NCI-H2029 treated with DMSO at 0.1 percent for 48 hours (cell line): ENCODE results near the gene TAS1R1.
"Not testable (repeated sequence)": the region's sequence is repeated elsewhere in the genome, so short reads cannot be mapped to it uniquely, and the experiment has no call there.

Experiments used
- DNase-seq: peaks from one replicate; lab custom pipeline; 2025; lab: John Stamatoyannopoulos, UW

The TAS1R1 gene

DNA sequence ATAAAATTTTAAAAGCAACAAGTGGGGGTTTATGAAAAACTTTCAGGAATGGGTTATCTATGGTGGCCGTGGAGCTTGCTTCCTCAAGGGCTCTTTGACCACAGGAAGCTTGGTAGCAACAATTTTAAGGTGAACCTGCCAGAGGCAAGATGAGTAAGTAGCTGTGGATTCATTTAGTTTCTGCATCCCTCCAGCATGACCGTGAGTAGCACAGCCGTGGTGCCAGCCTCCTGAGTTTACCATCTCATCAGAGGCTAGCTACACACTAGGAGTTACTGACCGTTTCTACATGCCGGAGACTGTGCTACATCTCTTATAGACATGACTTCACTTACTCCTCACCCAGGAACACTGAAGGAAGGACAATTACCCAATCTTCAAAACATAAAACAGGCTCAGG, 33.6 kb upstream of the TAS1R1 start:
- DNase-seq: no peak

DNA sequence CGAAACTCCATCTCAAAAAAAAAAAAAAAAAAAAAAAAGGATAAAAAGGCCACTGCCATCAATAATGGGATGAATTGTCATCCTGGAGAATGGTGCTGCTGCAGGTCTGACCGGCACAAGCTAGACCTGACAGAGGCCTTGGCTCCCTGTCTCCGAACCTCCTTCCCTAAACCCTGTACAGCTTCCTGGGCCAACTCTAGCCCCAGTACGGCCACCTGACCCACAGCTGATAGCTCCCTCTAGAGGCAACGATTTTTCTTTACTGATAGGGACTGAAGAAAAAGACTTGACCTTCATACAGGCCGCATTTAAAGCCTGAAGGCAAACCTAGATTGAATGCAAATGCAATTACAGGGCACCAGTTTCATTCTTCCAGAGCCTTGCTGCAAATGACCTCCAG, 31.5 kb upstream of the TAS1R1 start:
- no peak for DNase-seq

DNA sequence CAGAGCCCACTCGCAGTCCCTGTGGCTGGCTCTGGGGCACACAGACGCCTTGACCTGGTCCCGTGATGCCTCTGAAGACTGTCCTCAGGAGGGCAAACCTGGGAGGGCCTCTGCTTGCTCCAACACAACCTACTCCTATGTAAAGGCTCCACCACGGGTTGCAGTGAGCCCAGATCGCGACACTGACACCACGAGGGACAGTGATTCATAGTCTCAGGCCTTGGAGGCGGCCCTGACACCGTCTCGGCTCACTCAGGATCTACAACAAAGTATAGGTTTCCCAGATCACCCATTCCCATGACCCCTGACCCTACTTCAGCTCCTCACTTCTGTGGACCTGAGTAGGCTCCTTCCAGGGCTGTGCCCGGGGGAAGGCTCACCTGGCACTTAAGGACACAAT, 28.8 kb upstream of the TAS1R1 start:
- no peak for DNase-seq

DNA sequence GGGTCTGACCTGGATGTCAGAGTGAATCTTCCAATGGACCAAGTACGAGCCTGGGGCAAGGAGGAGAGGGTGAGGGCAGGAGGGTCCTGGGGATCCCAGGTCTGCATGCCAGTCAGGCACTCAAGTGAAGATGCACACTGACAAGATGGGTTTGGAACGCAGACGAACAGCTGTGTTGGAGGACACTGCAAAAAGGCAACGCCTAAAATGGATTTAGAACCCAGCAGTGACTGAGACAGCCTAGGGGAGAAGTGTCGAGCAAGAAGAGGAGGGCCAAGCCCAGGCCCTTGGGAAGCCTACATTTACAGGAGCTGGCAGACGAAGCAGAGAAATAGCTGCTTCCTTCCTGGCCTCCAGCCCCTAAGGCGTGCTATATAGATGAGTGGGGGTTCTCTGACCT, 26.6 kb upstream of the TAS1R1 start:
- DNase-seq: no peak

DNA sequence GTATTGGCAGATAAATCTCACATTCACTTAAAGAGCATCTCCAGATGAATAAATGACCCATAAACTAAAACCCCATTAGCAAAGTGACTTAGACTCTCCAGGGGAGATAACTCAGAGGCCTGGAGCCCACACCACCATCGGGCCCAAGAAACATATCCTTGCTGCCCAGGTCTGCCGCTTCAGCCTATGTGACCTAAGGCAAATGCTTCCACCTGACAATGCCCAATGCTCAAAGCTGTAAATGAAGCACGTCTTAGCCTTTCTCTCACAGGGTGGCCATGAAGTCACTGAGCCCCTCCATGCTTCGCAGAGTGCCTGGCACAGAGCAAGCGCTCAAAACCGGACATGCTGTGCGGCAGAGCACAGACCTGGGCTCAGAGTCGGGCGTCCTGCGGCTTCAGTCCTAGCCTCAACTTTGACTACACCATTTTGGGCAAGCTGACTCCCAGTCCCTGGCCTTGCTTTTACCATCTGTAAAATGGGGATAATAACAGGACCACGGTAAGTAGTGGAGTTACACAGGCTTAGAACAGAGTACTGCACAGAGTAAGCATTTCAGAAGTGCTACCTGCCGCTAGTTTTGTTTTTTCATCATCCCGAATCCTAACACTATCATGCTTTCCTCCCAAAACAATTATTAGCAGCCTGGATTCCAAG, 24.5 kb upstream of the TAS1R1 start:
- DNase-seq: no peak

DNA sequence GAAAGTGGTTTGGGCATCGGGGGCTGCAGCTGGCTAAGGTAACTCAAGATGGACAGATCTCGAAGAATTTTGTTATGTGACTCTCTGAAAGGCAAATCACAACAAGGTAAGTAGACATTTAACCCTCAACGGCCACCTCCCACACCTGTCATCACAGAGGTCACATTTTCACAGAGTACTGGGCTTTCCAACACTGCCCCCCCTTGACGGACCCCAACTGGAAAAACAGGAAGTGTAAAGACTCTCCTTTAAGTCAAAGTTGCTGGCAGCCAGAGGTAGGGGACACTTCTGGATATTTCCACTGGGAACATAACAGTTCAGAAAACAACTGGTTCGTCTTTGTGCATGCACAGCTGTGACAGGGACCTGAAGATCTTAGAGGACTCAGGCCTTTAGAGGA, 23.1 kb upstream of the TAS1R1 start:
- DNase-seq: no peak

DNA sequence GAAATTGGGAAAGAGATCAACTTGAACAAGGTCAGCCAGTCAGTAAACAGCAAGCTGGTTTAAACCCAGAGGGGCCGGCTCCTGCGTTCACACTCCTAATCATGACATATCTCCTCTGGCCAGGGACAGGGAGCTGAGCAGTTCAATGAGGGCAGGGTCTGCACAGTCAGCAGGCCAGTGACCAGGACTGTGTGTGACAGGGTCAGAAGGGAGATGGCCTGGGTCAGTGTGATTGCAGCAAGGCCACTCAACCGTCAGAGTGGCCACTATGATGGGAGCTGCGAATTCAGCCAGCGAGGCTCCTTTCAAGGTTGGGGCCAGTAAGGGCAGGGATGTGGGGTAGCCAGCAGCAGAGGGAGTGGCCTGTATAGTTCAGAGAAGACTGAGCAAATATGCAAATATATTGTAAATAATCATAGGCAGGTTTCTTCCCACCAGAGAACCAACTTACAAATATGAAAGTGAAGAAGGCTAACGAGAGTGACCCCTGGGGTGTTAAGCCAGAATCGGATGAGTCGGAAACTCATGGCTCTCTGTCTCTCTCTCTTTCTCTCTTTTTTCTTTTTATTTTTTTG, 20.8 kb upstream of the TAS1R1 start:
- no peak for DNase-seq

DNA sequence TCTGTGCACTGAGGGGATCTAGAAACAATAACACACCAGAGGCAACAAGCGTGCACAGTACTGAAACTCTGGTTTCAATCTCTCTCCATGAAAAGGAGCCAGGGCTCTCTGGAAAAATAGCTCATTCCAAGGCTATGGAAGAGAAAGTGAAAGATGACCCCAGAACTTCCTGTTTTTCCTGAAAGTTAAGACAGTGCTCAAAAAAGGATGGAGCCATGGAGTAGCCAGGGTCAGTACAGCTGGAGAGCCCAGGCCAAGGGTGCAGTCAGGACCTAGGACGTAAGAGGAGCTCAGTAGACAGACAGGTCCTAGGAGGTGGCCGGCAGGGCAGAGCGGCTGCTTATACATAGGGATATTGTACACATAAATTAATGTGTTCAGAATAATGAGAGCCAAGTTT, 19.9 kb upstream of the TAS1R1 start:
- DNase-seq: no peak

DNA sequence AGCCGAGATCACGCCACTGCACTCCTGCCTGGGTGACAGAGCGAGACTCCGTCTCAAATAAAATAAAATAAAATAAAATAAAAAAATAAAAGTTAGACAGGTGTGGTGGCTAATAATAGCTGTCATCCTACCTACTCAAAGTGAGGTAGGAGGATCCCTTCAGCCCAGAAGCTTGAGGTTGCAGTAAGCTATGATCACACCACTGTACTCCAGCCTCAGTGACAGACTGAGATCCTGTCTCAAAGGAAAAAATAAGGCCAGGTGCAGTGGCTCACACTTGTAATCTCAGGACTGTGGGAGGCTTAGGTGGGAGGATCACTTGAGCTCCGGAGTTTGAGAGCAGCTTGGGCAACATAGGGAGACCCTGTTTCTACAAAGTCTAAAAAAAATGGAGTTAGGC, 18.8 kb upstream of the TAS1R1 start:
- no peak for DNase-seq

DNA sequence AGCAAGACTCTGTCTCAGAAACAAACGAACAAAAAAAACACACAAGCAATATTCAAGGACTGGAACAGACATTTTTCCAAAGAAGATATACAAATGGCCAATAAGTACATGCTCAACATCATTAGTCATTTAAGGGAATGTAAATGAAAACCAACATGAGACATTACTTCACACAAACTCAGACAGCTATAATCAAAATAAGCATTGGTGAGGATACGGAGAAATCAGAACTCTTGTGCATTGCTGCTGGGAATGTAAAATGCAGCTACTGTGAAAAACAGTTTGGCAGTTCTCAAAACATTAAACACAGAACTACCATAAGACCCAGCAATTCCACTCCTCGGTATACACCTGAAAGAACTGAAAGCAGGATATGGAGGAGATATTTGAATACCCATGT, 16.2 kb upstream of the TAS1R1 start:
- no peak for DNase-seq

DNA sequence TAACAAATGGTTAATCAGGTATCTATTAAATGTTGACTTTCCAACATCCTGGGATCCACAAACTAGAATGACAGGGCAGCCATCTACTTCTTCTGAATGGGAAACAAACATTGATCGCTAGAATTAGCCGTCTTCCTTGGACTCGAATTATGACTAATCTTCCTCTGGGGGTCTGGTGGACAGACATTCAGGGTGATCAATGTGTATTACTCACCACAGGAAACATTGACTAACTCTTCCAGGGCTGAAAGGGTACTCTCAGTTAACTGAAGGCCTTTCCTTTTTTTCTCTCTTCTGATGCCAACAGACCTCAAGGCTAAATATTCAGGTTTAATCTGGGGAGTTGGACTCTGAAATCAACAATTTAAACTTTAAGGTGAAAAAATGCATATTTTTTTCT, 10.3 kb upstream of the TAS1R1 start:
- no peak for DNase-seq

DNA sequence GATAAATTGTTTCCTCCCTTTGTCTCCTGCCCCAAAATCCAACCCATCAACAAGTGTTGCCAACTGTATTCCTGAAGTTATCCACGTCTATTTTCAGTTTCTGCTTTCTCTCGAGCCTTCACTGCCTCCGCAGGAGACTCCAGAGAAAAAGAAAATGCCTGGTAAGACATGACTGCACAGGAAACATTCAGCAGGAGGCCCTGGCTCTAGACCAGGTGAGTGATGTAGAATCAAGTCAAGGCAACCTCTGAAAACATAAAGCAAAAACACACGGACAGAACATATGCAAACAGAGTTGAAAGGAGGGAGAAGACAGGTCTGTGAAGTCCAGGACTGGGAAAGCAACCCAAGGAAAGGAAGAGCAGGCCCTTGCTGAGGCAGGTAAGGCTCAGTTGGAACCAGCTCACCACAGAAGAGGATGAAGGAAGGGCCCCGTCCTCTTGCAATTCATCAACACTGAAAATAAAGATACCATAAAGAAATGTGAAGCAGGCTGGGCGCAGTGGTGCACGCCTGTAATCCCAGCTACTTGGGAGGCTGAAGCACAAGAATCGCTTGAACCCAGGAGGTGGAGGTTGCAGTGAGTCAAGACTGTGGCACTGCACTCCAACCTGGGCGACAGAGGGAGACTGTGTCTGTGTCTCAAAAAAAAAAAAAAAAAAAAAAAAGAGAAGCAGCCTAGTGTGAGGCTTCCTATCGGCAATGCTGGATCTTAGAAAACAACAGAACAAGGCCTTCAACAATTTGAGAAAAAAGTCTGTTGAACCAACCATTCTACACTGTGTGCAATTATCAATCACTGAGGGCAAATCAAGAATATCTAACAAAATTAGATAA, 9.6 kb upstream of the TAS1R1 start:
- DNase-seq: no peak

DNA sequence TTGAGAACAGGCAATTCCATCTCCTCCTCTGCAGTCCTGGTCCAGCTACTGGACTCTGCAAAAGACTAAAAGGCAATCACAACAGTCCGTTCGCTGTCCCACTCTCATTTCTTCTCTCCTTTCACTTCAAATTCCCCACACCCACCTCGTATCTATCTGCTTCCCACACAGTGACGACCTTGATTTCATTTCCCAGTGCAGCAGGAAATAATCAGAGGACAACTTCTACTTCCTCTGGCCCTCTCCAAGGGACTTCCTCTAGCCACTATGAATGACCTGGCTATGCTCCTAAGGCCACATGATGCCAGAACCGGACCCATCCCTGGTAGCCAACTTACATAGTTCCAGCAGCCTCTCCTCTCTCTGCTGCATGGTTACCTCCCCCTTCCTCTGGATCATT, 8.8 kb upstream of the TAS1R1 start:
- no peak for DNase-seq

DNA sequence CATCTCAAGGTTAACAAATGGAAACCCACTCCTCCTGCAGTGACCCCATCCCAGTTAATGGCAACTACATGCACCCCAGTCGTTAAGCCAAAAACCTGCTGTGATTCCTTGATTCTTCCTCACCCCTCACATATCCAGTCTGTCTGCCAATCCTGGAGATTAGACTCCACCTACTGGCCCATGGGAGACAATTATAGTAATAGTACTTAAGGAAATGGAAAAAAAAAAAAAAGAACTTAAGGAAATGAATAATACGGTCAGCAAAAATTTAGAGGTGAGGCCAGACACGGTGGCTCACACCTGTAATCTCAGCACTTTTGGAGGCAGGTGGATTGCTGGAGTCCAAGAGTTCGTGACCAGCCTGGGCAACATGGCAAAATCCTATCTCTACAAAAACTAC, 7.8 kb upstream of the TAS1R1 start:
- DNase-seq: no peak

DNA sequence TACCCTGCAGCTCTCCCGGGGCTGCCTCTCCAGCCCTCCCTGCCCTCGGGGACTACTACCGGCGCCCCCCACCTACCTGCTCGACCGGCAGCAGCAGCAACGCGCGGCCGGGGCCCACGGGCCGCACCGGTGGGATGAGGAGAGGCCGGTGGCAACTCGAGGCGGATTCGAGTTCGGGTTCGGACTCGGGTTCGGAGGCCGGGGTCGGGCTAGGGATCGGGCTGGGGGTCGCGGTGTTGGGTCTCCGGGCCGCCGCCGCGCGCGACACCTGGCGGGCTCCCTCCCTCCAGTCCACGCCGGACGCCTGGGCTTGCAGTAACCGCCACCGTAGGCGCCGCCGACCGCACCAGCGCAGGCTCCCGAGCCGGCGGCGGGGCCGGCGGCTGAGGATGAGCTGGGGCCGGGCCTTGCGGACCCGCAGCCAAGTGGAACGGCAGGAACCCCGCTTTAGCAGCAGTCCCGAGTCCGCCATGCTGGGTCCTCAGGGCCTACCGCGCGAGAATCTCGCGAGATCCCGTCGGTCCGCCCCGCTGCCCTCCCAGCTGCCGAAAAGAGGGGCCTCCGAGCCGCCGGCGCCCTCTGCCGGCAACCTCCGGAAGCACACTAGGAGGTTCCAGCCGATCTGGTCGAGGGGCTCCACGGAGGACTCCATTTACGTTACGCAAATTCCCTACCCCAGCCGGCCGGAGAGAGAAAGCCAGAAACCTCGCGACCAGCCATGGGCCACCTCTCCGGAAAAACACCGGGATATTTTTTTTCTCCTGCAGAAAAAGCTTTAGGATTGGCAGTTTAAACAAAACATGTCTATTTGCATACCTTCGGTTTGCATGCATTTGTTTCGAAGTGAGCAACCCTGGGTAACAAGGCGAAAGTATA, 838 bp upstream of the TAS1R1 start, which contains the start of gene NOL9:
Gene NOL9, minus strand, starts transcription at position 483 of the 876 bp plus-strand sequence. Its CDS starts 11 bp downstream, at position 472.
- DNase-seq: peak; percentile 43

DNA sequence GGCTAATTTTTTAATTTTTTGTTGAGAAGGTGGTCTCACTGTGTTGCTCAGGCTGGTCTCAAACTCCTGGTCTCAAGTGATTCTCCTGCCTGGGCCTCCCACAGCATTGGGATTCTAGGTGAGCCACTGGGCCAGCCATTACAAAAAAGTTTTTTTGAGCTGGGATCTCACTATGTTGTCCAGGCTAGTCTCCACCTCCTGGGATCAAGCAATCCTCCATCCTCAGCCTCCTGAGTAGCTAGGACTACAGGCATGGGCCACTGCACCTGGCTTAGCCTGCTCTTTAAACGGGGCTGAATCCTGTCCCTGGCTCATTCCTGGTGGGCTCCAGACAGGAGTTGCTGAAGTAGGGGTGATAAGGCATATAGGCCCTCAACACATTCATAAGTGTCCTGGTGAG, 2.5 kb downstream of the TAS1R1 start:
- no peak for DNase-seq

DNA sequence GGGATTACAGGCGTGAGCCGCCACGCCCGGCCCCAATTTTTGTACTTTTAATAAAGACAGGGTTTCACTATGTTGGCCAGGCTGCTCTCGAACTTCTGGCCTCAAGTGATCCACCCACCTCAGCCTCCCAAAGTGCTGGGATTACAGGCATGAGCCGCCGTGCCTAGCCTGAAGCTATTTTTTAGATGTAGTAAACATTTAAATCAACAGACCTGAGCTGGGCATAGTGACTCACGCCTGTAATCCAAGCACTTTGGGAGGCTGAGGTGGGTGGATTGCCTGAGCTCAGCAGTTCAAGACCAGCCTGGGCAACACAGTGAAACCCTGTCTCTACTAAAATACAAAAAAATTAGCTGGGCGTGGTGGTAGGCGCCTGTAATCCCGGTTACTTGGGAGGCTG, 4.1 kb downstream of the TAS1R1 start:
- DNase-seq: not testable (repeated sequence)

DNA sequence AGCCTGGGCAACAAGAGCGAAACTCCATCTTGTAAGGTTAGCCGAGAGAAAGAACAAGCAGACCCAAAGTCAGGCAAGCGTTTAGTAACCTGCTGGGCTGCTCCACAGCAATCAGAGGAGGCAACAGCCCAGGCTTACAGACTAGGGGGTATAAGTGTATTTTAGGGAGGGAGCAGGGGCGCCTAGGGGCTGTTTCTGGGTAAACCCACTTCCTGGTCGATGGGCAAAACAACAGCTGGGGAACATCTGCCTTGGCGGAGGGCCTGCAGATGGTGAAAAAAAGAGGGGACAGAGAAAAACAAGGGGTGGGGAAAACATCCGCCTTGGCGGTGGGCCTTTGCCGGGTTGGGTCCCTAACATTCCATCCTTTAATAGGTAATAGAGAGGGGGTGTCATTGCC, 5.2 kb downstream of the TAS1R1 start:
- no peak for DNase-seq

DNA sequence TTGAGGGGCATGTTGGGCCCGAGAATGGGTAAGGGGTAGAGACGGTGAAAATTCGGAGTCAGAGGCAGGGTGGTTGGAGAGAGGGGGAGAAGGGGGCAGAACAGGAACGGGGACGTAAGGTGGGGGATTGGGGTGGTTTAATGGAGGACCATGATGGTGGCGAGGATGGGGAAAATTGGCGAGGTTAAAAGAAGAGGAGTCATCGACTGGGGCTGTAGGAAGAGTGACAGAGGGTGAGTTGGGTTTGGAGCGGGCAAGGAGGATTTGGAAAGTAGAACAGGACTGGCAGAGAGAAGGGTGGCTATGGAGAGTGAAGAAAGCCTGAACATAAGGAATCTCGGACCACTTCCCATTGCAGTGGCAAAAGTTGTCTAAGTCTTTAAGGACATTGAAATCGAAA, 13.9 kb downstream of the TAS1R1 start:
- DNase-seq: no peak

DNA sequence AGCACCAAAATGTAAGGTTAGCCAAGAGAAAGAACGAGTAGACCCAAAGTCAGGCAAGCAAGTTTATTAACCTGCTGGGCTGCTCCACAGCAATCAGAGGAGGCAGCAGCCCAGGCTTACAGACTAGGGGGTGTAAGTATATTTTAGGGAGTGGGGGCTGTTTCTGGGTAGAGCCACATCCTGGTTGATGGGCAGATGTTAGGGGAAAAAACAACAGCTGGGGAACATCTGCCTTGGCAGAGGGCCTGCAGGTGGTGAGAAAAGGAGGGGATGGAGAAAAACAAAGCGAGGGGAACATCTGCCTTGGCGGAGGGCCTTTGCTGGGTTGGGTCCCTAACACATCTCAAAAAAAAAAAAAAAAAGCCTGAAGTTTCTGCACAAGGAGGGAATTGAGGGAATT, 15.0 kb downstream of the TAS1R1 start:
- no peak for DNase-seq

DNA sequence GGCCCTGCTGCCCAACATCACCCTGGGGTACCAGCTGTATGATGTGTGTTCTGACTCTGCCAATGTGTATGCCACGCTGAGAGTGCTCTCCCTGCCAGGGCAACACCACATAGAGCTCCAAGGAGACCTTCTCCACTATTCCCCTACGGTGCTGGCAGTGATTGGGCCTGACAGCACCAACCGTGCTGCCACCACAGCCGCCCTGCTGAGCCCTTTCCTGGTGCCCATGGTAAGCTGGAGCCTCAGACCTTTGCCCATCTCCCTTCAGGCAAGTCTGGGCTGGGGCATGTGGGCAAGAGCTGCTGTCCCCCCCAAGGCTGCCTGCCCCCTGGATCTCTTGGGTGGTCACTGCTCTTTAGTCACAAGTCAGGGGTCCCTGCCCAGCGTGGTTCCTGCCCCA, 15.9 kb downstream of the TAS1R1 start:
- no peak for DNase-seq

DNA sequence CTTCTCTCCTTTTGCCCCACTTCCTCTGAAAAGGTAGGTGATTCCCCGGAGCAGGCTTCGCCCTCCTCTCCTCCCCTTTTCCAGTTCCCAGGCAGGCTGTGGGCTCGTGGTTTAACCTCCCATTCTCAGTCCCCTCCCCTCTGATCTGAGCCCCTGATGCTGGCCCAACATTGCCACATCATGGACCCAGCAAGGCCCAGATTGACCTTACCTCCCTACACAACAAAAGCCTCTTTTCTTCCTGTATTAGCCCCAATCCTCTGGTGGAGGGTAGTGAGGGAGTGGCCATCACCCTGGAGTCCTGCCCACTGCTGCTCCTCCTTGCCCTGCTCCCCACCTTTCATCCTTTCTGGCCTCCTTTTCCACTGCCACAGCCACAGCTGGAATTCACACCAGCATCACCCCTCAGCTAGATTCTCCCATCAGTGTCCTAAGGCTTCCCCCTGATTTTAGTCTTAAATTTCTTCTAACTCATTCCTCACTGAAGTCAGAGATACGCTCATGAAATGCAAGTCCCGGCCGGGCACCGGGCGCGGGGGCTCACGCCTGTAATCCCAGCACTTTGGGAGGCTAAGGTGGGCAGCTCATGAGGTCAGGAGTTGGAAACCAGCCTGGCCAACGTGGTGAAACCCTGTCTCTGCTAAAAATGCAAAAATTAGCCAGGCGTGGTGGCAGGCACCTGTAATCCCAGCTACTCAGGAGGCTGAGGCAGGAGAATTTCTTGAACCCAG, 17.7 kb downstream of the TAS1R1 start:
- no peak for DNase-seq
